NCI-H1417 (cell line): ENCODE results near the gene GBA2.
A peak's percentile ranks its signal among the peaks of the same experiment; 100 is the strongest.

Experiments
- DNase-seq, 3 experiments: peaks; one replicate each; lab custom pipeline; 2025; lab: John Stamatoyannopoulos, UW

Gene GBA2

DNA sequence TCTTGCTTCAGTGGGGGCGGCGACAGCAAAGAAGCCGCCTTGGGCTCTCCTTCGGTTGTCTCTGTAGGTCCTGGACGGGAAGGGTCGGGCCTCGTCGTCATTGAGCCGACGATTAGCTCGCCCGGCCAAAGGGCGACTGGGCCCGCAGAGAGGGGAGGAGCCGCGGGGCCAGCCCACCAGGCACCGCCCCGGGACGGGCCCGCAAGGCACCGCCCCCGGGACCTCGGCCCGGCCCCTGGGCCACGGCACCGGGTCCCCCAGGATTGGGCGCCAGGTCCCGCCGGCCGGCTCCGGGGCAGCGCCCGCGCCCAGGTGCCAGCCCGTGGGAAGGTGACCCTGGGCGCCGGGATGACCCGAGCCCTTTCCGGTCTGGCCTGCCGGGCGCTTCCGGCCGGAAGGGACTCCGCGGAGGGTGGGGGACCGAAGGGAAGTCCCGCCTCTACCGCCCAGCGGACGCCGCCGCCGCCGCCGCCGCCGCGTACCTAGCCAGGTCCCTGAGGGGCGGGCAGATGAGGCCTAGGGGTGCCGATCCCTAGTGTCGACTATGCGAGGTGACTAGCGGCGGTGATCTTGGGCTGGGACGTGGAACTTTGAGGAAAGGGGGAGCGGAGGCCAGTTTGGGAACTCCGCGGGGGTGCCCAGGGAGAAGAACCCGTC is at the start of gene GBA2, which contains the start of gene RGP1:
TSS of gene GBA2 (minus strand) at position 371 of the 657 bp plus-strand sequence. CDS start 524 bp downstream, outside the sequence.
TSS of gene RGP1 (plus strand) at position 430 of the 657 bp plus-strand sequence. CDS start 469 bp downstream, outside the sequence.
- peak; percentile 38 to 73 (median 69) for DNase-seq

DNA sequence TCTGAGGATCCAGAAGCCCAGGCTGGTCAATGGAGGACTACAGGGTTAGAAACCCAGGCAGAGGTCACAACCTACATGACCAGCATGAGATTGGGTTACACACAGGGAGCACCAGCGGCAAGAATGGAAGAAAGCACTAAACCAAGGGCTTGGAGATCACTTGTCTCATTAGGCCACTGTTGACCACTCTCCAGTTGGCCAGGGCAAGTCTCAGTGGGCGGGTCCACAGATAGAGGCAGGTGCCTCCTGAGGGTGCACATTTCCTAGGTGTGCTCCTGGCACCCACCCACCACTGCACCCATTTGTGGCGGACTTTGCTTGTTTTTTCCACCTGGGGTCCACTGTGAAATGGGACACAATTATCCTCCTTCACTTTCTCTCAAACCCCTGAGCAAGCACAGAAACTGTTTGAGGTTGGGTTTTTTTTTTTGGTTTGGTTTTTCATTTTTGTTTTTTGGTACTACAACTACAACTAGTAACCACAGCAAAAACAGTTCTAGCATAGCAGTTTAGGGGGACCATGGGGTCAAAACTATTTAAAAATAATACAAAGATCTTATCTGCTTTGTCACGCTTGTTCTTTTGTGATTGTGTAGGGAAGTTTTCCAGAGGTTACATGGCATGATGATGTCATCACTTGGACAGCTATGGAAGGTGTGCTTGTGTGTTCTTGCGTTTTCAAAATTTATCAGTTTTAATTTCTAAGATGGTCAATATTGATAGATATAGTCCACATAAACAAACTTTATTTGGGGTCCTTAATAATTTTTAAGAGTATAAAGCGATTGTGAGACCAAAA is 48.5 kb upstream of the GBA2 start:
- DNase-seq = no peak

DNA sequence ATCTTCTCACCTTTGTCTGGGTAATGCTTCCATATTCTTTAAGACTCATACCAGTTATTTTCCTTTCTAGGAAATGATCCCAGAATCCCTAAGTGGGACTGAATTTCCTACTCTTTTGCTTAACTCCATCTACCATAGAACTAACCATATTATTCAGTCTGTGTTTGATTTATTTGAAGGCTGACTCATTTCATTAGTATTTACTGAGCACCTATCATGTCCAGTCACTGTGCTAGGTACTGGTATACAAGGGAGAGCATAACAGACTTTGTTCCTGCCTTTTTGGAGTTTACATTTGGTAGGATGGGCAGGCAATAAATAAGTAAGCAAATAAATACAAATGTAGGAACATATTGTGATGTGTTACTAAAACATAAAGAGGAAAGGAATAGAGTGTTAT is 46.7 kb upstream of the GBA2 start:
- no peak for DNase-seq

DNA sequence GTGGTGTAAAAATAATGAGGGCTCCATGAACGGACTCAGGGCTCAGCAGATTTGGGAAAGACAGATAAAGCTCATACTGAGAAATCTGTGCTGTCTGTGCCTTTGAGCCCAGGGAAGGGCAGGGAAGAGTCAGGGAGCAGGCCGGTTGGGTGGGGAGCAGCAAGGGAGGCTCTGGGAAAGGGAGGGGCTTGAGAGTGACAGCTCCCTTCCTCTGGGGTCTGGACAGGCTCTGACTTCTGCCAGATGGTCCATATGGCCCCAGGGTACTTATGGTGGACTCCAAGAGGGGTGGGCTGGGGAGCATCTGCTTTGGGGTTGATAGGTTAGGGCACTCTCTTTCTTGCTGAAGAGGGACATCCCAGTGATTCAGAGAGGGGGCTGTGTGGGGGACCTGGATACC is 44.4 kb upstream of the GBA2 start:
- DNase-seq = no peak

DNA sequence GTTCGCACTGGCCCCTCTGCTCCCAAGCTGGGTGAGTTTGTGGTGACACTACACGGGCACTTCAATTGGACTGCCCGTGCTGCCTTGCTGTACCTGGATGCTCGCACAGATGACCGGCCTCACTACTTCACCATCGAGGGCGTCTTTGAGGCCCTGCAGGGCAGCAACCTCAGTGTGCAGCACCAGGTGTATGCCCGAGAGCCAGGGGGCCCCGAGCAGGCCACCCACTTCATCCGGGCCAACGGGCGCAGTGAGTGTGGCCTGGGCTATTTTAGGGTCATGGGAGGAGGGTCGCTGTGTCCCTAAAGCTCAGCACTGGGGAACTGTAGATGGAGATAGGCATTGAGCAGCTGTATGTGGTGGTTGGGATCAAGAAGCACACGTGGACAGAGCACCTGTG is 43.8 kb upstream of the GBA2 start:
- DNase-seq = no peak

DNA sequence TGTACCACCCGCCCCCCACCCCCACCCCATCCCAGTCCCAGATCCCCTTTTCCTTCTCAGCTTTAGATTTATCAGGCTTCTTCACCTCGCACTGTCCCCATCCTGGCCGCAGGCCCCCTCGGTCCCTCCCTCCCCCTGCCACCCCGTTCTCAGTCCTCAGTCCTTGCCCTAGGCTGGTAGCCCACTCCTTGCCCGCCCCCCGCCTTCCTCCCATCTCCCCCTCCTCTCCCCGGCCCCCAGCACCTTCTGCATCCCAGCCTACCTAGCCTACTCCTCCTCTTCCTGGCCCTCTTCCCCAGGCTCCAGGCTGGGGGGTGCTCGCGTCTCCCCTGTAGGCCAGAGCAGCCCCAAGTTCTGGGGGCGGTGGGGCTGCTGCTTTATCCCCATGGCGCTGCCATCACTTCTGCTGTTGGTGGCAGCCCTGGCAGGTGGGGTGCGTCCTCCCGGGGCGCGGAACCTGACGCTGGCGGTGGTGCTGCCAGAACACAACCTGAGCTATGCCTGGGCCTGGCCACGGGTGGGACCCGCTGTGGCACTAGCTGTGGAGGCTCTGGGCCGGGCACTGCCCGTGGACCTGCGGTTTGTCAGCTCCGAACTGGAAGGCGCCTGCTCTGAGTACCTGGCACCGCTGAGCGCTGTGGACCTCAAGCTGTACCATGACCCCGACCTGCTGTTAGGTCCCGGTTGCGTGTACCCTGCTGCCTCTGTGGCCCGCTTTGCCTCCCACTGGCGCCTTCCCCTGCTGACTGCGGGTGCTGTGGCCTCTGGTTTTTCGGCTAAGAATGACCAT is 43.2 kb upstream of the GBA2 start:
- DNase-seq = no peak

DNA sequence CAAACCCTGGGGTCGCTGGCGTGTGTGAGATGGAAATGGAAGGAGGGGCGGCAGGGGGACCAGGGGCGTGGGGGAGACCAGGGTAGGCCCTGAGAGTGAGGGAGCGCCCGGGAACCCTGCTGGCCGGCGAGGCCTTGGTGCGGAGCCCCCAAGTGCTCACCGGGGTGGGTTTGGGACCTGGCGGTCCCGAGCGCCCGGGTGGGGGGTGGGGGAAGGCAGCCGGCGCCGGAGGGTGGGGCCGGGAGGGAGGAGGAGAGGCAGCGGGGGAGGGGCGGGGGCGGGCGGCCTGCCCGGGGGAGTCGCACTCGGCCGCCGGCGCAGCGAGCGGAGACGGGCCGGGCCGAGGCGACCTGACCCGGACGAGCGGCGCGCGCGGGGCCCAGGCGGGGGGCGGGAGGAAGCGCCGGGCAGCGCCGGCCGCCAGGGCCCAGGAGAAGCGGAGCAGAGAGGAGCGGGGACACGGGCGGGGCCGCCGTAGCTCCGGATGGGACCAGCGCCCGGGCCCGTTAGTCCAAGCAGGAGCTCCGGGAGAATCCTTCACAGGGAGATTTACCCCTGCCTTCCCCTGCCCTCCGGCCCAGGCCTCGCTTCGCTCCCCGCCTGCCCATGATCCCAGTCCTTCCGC is 42.4 kb upstream of the GBA2 start, which contains the start of gene NPR2:
TSS of gene NPR2 (plus strand) at position 295 of the 625 bp plus-strand sequence. CDS start 818 bp downstream, outside the sequence.
- DNase-seq = no peak

DNA sequence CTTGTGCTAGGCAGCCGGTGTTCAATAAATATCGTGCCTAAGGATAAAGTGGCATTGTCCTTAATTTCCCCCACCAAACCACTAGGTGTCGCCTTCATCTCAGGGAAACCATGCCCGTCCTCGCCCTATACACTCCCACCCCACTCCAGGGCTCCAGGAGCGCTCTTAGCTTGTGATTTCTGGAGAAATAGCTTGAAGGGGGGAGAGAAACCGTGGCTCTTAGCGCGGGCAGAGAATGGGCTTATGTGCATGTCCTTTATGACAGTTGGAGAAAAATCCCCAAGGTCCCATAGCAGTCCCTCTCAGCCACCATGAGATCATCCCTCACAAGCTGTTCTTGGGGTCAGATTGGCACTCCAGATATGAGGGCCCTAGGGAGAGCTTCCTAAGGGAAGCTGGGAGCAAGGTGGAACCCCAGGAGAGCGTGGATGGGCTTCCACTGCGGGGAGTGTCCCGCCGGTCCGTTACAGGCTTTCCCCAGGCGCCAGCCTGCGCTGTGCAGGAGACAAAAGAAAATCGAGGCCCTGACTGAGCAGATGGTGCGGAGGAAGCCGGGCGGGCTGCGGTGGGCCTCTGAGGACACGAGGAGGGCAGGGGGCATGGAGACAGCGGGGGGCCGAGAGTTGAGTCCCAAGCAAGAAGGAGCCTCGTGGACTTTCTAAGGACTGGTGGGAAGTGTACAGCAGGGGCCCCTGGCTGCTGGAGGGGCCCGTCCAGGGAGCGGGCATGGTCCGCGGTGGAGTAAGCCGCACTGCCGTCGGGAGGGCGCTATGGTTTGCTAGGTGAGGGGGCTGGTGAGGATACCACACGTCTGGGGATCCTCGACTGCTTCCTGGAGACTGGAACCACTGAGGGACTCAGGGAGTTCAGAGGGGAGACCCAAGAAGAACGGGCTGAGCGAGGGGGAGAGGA is 41.6 kb upstream of the GBA2 start:
- DNase-seq = peak; percentile 53 to 74 (median 56)

DNA sequence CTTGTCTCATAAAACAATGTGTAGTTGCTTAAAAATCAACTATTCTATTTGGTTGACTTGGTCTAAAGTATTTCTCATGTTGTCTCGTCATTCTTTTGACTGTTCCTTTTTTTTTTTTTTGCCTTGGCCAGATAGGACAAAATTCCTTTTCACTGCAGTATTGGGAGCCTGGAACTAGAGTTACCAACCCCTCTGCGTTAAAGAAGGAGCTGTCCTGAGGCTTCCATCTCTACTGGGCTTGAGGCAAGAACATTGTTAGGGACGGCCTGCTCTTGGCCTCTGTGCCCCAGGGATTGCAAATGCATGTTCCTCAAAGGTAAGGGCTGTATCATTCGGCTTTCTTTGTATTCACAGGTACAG is 41.0 kb upstream of the GBA2 start:
- no peak for DNase-seq

DNA sequence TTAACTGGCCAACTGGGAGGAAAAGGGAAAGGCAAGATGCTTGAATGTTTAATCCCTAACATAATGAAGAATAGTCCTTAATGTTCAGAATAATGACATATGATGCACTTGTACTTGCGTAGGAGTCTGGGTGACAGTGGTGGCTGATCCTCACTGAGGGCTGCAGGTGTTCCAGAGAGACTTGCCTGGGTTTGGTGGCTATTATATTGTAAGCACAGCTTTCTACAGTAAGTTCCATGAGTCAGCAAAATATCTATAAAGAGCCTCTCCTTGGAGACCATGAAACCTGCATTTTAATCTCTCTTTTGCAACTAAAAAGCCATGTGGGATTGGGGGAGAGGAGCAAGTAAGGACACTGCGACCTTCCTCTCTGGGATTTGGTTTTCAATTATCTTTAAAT is 40.5 kb upstream of the GBA2 start:
- no peak for DNase-seq

DNA sequence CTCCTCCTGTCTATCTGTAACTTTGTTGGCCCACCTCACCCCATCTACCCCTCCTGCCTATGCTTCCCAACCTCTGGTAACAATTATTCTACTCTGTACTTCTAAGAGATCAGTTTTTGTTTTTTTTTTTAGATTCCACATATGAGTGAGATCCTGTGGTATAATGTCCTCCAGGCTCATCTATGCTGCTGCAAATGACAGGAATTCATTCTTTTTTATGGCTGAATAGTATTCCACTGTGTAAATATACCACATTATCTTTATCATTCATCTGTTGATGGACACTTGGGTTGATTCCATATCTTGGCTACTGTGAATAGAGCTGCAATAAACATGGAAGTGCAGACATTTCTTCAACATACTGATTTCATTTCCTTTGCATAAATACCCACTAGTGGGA is 34.4 kb upstream of the GBA2 start:
- no peak for DNase-seq

DNA sequence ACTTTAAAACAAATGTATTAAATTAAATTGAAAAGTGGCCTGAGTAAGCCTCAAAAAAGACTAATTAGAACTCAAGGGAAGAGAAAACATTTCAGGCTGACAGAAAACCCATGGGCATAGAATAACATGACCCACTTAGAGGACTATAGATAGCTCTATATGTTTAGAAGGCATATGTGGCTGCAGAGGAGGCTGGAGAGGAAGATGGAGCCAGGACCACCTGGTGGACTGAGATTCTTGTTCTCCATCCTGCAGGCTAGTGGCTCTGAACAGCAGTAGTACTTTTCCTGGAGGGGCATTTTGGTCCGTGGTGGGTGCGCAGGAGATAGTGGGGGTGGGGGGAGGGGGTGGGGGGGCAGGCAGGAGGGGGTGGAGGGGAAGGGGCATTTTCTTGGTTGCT is 32.0 kb upstream of the GBA2 start:
- DNase-seq = no peak

DNA sequence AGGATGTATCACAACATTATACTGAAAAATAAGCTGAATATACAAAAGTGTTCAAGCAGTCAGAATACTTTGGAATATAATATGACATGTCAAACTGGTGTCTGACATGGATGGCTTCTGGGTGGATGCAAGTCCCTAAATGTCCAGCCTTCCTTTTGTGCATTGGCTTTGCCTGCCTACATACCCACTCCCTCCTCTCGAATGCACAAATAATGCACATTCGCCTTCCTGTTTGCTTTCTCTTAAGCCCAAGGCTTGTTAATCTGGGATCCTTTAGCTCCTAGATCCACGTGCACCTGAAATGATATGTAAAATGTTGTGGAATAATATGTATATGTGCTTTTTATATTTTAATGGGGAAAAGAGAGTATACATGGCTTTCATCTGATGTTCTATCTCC is 29.5 kb upstream of the GBA2 start:
- DNase-seq = no peak

DNA sequence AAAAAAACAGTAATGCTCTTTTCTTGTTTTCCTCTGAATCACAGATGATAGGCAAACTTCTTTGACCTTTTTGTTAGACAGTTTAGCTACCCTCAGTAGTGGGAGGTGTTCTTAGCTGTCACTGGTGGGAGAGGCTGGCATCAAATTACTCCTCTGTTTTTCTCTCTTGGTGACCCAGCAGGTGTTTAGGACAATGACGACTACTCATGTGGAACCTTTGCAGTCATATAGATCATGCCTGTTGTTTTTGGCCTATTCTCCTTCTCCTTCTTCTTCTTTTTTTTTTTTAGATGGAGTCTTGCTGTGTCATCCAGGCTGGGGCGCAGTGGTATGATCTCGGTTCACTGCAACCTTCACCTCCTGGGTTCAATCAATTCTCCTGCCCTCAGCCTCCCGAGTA is 27.0 kb upstream of the GBA2 start:
- peak; percentile 27 to 70 (median 65) for DNase-seq

DNA sequence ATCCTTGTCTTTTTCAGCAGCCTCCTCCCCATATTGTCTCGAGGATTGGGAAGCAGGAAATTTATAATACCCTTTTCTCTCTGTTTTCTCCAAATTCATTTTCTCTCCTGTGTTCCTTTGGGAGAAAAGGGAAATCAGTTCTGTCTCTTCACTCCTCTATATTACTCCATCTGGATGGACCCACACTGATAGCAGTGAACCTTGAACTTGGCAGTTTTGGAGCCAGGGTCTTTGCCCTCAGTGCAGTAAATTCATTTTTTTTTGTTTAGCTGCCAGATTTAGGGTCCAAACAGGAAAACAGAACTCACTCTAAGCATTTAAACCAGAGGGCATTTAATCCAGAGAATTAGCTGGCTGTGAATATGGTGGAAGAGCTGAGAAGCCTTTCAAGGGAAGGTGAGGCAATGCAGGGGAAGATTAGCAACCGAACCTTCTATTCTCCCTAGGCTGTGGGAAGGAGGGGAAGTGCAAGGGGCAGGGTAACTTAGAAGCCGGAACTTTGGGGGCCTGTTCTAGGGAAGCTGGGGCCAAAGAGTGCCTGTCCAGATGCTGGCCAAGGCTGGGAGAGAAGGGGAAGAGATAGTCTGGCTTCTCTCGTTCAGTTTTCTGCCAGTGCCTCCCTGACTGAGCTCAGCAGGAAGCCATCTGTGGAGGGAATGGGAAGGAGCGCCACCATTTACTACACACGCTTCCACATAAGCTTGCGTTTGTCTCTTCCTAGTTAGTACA is 26.0 kb upstream of the GBA2 start:
- peak in 2 of 3 experiments; percentile 5 to 33 for DNase-seq

DNA sequence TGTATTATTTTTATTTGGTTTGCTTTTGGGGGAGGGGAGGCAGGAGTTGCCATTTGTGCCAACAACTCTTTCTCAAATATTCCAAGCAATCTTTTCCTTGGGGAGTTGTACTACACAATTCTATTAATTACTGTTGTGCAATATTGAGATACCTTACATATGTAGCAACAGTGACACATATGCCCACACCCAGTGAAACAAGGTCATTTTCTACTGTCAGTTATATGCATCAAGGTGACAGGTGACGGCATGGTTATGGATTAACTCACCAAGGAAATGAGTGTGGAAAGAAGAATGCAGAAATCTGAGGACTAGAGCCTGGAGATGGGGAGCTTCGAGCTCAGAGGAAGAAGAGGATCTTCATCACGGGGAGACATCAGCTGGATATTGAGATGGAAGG is 22.9 kb upstream of the GBA2 start:
- peak in 1 of 3 experiments; percentile 0 for DNase-seq

DNA sequence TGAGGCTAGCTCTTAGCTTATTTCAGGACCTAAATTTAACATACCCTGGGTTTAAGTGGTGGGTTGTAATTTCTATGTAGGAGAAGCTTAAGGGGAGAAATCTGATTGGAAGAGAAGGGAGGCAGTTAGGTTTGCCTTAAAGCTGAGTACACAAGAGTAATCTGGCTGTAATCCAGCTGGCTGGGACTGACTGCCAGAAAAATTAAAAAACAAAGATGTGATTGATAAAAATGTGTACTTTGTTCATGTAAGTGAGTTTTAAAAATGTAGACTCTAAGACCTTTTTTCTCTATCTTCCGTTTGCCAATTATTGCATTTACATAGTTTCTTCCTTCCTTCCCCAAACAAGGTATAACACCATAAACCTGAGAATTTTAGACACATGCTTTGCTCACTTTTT is 22.5 kb upstream of the GBA2 start:
- DNase-seq = peak in 2 of 3 experiments; percentile 1 to 59

DNA sequence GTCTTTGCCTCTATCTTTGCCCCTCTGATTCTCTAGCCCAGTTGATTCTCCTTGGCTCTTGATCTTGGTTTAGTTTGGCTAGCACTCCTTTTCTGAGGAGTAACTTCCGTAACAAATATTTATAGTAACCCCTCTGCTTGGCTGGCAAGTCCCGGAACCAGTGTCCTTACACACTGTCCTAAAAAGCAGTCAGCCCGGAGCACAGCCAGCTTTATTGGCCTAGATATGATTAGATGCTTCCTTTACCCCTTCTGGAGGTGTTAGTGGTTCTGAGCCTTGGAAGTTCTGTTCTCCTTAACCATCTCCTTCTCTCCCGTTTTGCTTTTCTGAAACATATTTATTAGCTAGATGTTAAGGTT is 22.0 kb upstream of the GBA2 start:
- DNase-seq = peak in 1 of 3 experiments; percentile 34

DNA sequence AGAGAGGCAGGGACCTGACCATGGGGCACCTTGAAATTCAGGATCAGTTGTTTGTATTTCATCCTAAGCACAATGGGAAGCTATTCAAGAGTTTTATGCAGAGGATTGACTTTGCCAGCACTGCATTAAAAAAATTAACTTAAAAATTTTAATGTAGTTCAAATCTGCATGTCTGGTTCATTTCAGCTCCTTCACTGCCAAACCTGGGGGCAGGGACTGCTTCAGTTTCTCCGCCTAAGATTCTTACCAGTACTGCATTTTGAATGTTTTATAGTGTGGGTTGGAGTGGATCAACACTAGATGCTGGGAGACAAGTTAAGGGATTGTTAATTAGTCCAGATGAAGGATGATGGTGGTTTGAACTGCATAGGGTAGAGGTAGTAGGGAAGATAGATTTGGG is 20.7 kb upstream of the GBA2 start:
- no peak for DNase-seq

DNA sequence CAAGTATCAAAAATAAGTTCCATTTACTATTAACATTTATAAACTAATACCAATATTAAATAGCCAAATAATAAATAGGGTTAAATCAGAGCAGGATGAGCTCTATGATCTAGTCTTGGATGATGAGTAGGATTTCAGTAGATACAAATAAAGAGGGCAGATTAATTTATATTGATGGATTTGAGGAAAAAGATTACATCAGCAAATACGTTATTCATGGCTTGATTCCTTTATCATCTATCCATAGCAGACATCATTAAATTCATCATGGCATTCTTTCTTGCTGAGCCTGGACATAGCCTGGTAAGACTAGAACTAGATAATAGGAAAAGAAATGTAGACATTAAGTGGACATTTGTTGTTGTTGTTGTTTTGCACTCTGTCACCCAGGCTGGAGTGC is 18.4 kb upstream of the GBA2 start:
- DNase-seq = no peak
